ENCODE measurements around the gene ZNF746.

Gene ZNF746

DNA sequence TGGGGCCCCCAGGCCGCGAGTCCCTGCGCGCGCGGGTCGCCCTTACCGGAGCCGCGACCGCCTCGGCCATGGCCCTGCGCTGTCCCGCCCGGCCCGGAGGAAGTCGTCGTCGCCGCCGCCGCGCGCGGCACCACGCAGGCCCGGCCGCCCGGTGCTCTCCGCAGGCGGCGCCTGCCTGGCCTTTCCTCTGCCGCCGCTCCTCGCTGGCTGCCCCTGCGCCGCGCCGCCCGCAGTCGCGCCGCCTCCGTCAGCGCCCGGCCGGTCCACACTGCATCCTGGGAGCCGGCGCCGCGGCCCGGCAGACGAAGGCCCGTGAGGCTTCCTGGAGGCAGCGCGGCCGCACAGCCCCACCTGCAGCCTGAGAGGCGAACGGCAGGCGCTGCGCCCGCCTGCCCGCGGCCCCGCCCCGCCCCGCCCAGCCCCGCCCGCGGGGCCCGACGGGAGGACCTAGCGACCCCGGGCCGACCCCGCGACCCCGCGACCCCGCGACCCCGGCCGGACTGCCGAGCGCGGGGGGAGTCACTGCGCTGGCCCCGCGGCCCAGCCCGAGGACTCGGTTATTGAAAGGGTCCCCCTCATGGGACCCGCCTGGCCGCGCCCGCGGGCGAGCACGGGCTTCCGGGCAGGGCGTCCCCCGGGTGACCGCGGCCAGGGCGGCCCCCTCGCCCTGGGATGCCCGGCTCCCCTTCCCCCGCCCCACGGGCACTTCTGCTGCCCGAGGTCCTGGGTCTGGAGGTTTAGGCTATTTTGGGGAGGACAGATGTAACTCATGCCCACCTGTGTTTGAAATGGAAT, at the start of gene ZNF746:
Gene ZNF746 (minus strand): TSS at position 343 of the 795 bp plus-strand sequence. CDS start 273 bp downstream, at position 70.
- DNase-seq (ENCODE audit: low read depth): peak; percentile 92
- TF ChIP-seq, protein P1, sequence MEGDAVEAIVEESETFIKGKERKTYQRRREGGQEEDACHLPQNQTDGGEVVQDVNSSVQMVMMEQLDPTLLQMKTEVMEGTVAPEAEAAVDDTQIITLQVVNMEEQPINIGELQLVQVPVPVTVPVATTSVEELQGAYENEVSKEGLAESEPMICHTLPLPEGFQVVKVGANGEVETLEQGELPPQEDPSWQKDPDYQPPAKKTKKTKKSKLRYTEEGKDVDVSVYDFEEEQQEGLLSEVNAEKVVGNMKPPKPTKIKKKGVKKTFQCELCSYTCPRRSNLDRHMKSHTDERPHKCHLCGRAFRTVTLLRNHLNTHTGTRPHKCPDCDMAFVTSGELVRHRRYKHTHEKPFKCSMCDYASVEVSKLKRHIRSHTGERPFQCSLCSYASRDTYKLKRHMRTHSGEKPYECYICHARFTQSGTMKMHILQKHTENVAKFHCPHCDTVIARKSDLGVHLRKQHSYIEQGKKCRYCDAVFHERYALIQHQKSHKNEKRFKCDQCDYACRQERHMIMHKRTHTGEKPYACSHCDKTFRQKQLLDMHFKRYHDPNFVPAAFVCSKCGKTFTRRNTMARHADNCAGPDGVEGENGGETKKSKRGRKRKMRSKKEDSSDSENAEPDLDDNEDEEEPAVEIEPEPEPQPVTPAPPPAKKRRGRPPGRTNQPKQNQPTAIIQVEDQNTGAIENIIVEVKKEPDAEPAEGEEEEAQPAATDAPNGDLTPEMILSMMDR (IDR thresholded peaks at IDR 0.05; ENCODE audit: insufficient read depth, low read depth, low read length, missing control alignments): peak; percentile 75
- H3K4me3 ChIP-seq (ENCODE audit: low read depth, low read length): peak within 1 kb of the TSS; percentile 81

DNA sequence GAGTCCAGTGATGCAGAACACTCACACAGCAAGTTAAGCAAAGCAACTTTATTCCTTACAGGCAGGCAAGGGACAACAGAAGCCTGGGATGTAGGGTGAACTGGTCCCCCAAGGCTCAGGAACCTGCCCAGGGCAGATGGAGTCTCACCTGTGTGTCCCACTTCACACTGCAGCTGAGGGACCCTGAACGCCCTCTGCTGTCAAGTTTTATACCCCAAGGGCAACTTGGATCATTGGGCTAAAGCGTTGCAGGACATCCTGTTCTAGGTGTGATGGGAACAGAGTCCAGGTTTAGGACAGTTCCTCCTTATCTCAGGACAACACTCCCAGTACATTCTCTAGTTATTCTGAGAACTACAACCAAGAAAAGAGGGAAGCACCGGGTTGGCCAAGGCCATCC, 49.5 kb upstream of the ZNF746 start:
- TF ChIP-seq, protein P1 (IDR thresholded peaks at IDR 0.05; ENCODE audit: insufficient read depth, low read depth, low read length, missing control alignments): peak; percentile 18
- H3K4me3 ChIP-seq (ENCODE audit: low read depth, low read length): no peak overlapping the region
- DNase-seq (ENCODE audit: low read depth): peak; percentile 11

DNA sequence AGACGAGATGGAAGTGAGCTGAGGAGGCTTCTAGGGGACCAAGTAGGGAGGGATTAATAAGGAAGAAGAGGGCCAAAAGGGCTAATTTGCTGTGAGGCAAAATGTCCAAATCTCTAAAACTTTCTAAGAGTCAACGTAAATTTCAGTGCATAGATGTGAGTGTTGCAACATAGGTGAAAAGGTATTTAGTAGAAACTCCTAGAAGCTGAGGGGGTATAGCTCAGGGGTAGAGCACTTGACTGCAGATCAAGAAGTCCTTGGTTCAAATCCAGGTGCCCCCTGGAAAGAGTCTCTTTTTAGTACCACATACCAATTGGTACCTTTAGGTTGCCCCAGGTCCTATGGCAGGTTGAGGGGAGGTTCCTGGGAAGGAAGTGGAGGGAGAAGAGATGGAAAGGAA, 48.7 kb upstream of the ZNF746 start:
- DNase-seq (ENCODE audit: low read depth): no peak
- TF ChIP-seq, protein P1 (IDR thresholded peaks at IDR 0.05; ENCODE audit: insufficient read depth, low read depth, low read length, missing control alignments): no peak
- H3K4me3 ChIP-seq (ENCODE audit: low read depth, low read length): no peak overlapping the region

DNA sequence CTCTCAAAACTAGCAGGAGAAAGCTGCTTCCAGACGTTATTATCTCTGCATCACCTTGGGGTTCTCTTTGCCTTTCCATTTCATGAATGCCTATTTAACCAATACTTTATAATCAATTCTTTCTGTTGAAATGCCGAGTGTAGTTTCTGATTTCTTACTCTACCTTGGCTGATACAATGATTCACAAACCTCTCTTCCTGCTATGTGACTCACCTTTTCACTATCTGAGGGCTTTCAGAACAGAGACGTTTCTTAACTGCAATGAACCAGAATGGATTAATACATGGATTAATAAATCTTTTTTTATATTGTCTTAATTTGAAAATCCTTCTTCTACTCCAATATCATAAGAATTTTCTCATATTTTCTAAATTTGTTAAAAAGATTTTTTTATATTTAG, 46.4 kb upstream of the ZNF746 start:
- TF ChIP-seq, protein P1 (IDR thresholded peaks at IDR 0.05; ENCODE audit: insufficient read depth, low read depth, low read length, missing control alignments): no peak
- no peak for DNase-seq (ENCODE audit: low read depth)
- H3K4me3 ChIP-seq (ENCODE audit: low read depth, low read length): no peak overlapping the region

DNA sequence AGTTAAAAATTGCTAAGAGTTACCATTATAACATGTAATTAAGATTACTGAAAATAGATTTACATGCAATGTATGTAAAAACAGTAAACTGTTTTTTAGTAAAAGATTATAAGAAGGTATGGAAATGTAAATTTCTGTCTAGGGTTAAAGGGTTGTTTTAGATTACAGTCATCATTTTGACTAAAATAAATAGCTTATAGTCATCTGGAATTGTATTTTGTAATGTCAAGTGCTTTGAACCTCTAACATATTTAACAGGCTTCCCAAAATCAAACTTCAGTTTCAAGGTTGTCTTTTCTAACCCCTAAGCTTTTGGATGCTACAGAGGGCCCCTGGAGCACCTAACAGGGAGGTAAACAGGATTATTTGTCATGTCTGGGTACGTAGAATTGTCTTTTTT, 35.0 kb upstream of the ZNF746 start:
- TF ChIP-seq, protein P1 (IDR thresholded peaks at IDR 0.05; ENCODE audit: insufficient read depth, low read depth, low read length, missing control alignments): no peak
- no peak for DNase-seq (ENCODE audit: low read depth)
- no peak overlapping the region for H3K4me3 ChIP-seq (ENCODE audit: low read depth, low read length)

DNA sequence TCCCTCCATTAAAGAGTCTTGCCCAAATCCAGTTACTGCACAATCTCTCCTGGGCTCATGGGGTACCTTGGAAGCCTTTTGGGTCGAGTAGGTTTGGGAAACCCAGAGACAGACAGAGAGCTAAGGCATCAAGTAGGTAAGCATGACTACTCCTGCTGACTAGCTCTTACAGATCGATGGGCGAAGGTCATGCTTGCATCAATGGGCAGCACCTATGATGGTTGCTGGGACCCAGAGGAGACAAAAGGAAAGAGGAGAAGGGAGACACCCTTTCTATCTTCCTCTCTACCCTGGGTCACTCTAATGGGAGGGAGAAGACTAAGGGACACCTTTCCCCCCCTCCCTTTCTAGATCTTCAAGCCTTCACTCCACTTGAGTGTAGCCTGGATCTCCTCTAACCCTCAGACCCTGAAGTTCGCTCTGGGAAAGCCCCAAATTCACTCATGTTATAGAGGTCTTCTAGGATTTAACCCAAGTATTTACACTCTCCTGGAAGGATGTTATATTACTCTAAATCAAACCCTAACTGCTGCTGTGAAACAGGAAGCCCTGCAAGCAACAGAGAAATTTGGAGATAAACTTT, 31.6 kb upstream of the ZNF746 start:
- H3K4me3 ChIP-seq (ENCODE audit: low read depth, low read length): no peak overlapping the region
- TF ChIP-seq, protein P1 (IDR thresholded peaks at IDR 0.05; ENCODE audit: insufficient read depth, low read depth, low read length, missing control alignments): no peak
- no peak for DNase-seq (ENCODE audit: low read depth)
